GOT3 (cell line): Measurements from ENCODE around the gene EXOC3L4.

Source experiments
- DNase-seq: peaks from one replicate; lab custom pipeline; 2025; ENCODE audit warnings: mixed read lengths; lab: John Stamatoyannopoulos, UW

EXOC3L4 gene

GRCh38 chr14:103070971-103071542 is 23.5 kb upstream of the EXOC3L4 start:
- DNase-seq, result no peak

- no peak for DNase-seq
Measured at GRCh38 chr14:103071544-103072251, 22.8 kb upstream of the EXOC3L4 start.

GRCh38 chr14:103072595-103073366 is 21.7 kb upstream of the EXOC3L4 start:
- DNase-seq, result no peak

- no peak for DNase-seq
Measured at GRCh38 chr14:103073367-103073875, 21.1 kb upstream of the EXOC3L4 start.

- no peak for DNase-seq
Measured at GRCh38 chr14:103073876-103074728, 20.4 kb upstream of the EXOC3L4 start.

- no peak for DNase-seq
Measured at GRCh38 chr14:103074729-103075367, 19.7 kb upstream of the EXOC3L4 start.

- DNase-seq, result no peak
Measured at GRCh38 chr14:103078420-103078749, 16.1 kb upstream of the EXOC3L4 start.

GRCh38 chr14:103078860-103079587 is 15.5 kb upstream of the EXOC3L4 start:
- DNase-seq, result no peak

- DNase-seq, result no peak
Measured at GRCh38 chr14:103081951-103082350, 12.6 kb upstream of the EXOC3L4 start.

- no peak for DNase-seq
Measured at GRCh38 chr14:103084021-103084919, 10.3 kb upstream of the EXOC3L4 start, which contains the start of gene LBHD2. TSS of gene LBHD2 (plus strand) at chr14:103084210. CDS start at chr14:103086013, 1,803 bp downstream.

- DNase-seq, result no peak
Measured at GRCh38 chr14:103085106-103086091, 9.1 kb upstream of the EXOC3L4 start.

GRCh38 chr14:103086771-103087342 is 7.7 kb upstream of the EXOC3L4 start:
- no peak for DNase-seq

- DNase-seq, result no peak
Measured at GRCh38 chr14:103087343-103087835, 7.1 kb upstream of the EXOC3L4 start.

GRCh38 chr14:103088921-103089320 is 5.6 kb upstream of the EXOC3L4 start:
- no peak for DNase-seq

GRCh38 chr14:103089386-103090335 is 4.9 kb upstream of the EXOC3L4 start:
- no peak for DNase-seq

- DNase-seq, result no peak
Measured at GRCh38 chr14:103090481-103091020, 4.0 kb upstream of the EXOC3L4 start.
